GM21423 (cell line): ENCODE measurements around the gene MORC1.

Experiments
- ATAC-seq: cut with Tn5 transposase; IDR thresholded peaks from one replicate; pipeline ENCODE4 v1.9.1; 2021; ENCODE audit warnings: mild to moderate bottlenecking, moderate library complexity; ENCODE audit not compliant: unreplicated experiment

The MORC1 gene

DNA sequence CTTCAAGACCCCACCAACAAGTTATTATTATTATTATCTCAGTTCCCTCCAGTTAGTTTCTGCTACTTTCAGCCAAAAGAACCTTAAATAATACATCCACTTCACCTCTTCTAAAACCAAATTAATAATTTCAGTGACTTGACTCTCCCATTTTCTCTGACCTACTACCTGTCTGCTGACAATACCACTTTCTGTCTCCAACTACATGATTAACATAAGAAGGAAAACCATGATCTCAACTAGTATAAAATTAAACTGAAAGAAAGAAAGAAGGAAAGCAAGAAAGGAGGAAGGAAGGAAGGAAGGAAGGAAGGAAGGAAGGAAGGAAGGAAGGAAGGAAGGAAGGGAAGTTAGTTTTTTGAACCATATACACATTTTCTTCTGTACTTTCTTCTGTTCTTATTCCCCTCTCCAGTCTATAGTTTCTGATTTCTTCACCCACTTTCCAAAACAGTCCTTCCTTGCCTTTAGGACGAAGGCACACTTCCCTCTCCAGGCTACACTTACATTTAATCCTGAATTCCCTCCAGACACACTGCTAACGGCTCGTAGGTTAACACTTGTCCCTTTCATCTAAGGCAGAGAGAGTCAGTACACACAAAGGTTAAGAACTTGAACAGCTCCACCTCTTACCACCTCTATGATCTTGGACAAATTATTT is 84.8 kb downstream of the MORC1 start:
- no peak for ATAC-seq

GRCh38 chr3:109028753-109029152 is 89.2 kb downstream of the MORC1 start:
- ATAC-seq = no peak

DNA sequence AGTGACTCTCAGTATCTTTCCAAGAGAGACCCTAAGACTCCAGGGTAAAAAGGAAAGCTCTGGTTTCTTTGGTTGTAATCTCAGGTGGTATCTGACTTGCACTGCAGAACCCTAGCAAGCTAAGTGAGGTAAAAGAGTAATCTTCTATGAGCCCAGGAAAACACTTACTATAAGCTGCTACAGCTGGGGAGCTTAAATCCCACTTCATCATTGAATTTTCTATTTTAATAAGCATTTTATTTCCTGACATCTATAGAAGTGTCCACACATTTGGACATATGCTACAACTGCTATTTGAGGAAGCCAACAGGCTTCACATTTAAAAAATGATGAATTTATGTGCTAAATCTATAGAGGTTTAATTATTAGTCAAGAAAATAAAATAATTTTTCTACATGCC is 91.1 kb downstream of the MORC1 start:
- ATAC-seq = no peak

- ATAC-seq = no peak
Measured at GRCh38 chr3:109025896-109026295, 92.0 kb downstream of the MORC1 start.

DNA sequence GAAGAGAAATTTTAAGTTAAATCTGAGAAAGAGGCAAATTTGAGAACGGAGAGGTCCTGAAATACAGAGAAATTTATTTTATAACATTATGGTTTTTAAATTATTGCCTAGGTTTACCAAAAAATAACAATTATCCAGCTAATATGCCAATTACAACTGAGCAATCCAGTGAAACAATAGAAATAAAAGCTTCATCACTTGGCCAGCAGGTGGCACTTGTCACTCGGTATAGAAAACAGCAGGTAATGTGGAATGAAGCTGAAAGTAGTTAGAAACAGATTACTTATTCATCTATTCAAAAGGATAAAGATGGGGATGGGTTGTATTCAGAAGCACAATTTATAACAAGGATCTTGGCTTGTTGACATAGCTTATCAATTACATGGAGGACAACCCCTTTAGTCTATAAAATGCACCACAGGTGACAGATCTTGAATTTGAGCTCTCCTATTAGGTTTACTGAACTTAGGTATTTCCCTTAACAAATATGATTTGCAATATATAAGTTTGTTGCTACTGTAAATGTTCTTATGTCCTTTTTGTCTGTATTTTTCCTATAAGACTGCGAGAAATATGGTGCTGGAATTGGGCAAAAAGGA is 94.2 kb downstream of the MORC1 start:
- ATAC-seq = peak; percentile 62

DNA sequence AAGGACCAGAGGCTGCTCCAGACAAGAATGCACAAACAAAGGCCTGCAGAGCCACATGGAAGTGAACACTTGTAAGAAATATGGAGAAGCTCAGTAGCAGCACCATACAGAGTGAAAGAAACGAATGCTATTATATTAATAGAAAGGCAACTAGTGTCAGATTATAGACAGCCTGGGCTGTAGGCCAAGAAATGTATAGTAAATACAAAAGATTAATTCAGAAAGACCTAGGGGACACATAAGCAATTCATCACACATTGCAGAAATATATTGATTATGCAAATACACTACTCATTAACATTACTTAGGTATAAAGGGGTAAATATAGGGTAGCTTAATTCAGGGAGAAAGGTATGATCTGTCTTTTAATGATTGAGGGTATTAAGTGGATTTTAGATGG is 94.8 kb downstream of the MORC1 start:
- no peak for ATAC-seq

- ATAC-seq = no peak
Measured at GRCh38 chr3:109021556-109021955, 96.4 kb downstream of the MORC1 start.

DNA sequence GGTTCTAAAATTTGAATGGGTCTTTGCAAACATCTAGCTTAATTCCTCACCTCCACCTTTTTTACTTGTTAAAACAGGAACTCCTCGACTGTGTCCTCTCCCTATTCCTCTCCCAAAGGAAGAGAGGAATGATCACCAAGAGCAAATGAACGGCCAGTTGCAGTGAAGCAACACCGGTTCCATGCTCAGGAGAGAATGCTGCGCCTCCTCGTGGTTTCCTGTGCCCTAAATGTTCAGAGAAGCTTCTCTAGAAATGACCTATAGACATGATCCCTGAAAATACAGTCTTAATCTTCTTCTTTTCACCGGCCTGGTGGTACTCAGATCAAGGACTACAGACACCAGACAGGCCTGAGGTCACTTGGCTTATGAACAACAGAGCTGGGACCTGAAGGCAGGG is 99.1 kb downstream of the MORC1 start:
- ATAC-seq = no peak

- no peak for ATAC-seq
Measured at GRCh38 chr3:109005443-109005842, 112.5 kb downstream of the MORC1 start.

DNA sequence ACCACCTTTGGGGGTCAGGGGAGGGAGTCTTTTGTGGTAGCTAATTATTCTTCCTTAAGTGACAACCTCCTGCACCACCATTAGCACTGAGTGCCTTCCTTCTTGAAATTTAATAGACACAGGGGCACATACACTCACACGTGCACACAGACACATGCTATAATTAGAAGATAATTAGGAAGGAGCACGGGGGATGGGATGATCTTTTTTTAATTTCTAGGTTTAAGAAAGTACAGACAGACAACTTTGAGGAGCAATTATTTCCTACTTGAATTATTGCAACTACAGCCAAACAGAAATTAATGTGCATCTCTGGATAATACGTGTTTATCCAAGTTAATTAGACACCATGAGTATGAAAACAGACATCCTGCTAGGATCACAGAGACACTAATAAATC is 119.5 kb downstream of the MORC1 start:
- no peak for ATAC-seq

DNA sequence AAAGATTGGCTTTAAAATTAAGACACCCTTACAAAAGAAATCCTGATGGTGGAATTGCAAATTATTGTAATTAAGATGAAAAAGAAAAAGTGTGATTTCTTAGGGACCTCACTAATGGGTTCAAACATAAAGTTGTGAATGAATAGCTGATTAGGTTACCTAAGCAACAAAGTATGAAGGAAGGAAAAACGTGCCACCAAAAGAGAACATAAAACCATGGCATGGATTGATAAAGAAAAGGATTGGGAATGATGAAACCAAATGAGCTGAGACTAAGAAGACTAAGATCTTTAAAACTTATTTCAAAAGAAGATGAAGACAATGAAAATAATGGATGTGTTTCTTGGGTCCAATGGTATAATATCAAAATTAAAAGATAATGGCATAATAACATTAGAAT is 132.1 kb downstream of the MORC1 start:
- ATAC-seq = no peak

- no peak for ATAC-seq
Measured at GRCh38 chr3:108983051-108983450, 134.9 kb downstream of the MORC1 start.

GRCh38 chr3:108976058-108976457 is 141.9 kb downstream of the MORC1 start:
- no peak for ATAC-seq

GRCh38 chr3:108973019-108973418 is 144.9 kb downstream of the MORC1 start:
- ATAC-seq = no peak

- ATAC-seq = no peak
Measured at GRCh38 chr3:108972482-108972881, 145.5 kb downstream of the MORC1 start.

DNA sequence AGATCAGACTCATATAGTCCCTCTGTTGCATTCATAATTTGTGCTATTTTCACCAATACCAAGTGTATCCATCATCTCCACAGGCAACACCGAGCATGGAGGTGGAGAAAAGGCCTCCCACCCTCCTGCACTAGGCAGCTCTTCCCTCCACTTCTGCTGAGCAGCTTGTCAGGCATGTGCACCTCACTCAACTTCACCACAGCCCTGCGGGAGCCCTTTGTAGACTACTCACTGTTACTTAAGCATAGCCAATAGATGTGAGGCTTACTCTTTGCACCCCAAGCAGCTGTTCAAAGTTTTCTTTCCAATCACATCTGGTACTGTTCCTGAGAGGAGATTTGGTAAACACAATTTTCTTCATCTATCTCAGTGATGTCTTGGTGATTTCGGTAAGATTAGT is 147.4 kb downstream of the MORC1 start:
- ATAC-seq = no peak

- ATAC-seq = no peak
Measured at GRCh38 chr3:108966773-108967172, 151.2 kb downstream of the MORC1 start.

GRCh38 chr3:108959017-108959416 is 158.9 kb downstream of the MORC1 start:
- ATAC-seq = no peak

GRCh38 chr3:108953700-108954099 is 164.2 kb downstream of the MORC1 start, which contains the start of gene GUCA1C:
Gene GUCA1C (minus strand): TSS chr3:108953879. CDS start chr3:108953762, 117 bp downstream.
- no peak for ATAC-seq

DNA sequence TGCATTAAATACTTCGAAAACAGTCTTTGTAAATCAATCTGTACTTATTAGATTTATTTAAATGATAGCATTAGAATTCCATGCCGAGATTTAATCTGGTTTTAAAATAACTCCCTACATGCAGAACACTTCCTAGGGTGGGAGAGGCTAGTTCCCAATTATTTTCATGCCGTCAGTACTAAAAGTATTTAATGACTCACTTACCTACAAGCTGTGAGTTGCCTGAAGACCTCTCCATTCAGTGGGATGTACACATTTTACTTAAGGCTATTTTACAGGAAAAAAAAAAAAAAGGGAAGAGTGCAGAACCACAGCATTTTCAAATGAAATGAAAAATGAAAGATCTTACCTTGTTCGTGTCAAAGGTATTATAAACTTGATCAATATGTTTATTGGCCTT is 164.7 kb downstream of the MORC1 start:
- no peak for ATAC-seq

DNA sequence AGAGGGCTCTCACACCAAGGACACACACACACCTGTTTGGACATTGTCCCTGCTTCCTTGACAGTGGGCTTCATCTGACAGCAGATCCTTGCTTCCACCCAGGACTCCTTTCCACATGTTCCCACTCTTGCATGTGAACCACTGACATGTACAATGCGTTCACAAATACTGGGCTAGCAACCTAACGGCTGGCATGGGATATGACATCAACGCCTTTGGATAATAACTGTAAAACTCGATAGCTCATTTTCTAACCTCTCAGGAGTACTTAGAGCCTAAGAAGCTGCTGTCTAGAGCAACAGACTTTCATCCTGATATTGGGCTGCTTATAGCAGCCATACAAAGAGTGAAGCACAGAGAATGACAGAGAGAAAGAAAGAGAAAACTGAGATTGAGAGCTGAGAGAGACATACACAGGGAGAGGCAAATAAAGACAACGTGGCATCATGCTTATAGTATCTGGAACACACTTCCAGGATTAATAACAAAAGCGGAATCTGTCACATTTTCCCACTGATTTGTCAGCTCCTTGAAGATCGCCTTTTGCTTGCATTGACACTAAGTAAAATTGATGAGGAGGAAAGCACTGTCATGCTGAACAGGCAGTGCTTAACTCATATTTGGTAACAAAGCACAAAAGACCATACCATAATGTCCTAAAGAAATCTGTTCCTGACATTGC is 166.0 kb downstream of the MORC1 start:
- ATAC-seq = no peak

- ATAC-seq = no peak
Measured at GRCh38 chr3:108947855-108948254, 170.1 kb downstream of the MORC1 start.
